HL-60/S4 treated with retinoic acid at 250 ng/mL for 4 days and 3 days (cell line): ENCODE measurements around the gene STARD5.

Source experiments
- in situ Hi-C: fragments of 300-500 bp; cut with MboI; formaldehyde crosslinking; loops from 2 replicates; pipeline ENCODE4 v1.7.0; 2022; ENCODE audit warnings: low sequenced_read_pairs

Gene STARD5

DNA sequence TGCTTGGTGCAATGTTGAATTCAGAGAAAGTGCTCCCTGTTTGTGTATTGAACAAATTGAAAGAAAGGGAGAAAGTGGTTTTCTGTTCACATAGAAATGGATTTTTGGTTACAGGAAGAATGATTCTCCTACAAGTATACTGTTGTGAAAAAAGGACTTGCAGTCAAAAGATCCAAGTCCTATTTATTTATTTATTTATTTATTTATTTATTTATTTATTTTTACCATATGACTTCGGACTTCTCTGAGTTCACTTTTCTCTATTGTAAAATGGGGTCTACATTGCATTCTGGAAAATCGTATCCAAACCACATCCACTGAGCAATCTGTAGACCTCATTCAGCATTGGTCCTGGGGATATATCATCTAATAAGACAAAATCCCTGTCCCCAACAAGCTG is 46.1 kb downstream of the STARD5 start:
- in situ Hi-C loops: no loop called here

GRCh38 chr15:81276967-81277366 is 47.0 kb downstream of the STARD5 start:
- in situ Hi-C loops: no loop called here

GRCh38 chr15:81275711-81276392 is 48.1 kb downstream of the STARD5 start:
- in situ Hi-C loops: no loop called here

DNA sequence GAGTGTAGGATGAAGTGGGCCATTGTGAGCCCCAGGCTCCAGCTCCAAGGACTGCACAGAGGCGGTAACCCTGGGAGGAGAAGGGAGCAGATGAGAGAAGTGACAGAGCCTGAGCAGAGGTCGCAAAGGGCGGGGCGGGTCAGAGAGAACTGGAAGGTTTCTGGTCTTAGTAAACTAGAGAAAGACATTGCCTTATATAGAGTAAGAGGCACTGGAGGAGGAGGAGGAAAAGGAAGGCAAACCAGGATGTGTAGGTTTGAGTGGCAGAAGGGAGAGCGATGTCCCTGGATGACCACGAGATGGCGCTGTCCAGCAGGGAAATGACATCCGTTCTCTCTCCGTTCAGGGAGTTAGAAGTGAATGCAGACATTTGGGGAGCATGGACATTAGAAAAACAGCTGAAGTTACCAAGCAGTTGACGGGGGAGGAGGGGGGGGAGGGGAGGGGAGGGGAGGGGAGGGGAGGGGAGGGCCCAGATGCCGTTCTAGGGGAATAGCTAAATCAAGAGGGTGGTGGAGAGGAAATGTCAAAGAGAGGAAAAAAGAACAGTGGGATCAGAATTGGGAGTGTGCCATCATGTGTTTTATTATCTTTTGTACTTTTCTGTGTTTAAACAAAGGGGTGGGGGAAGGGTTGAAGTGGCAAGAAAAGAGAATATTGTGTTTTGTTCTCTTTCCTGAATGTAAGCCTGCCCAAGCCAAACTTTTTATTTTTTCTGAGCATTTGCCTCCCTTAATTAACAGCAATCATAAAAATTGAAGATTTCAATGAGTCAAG is 48.8 kb downstream of the STARD5 start:
- in situ Hi-C loops: loop anchor here (25.0 kb wide), 2 partner anchors 163 to 813 kb away; no protein-coding TSS in a partner anchor

DNA sequence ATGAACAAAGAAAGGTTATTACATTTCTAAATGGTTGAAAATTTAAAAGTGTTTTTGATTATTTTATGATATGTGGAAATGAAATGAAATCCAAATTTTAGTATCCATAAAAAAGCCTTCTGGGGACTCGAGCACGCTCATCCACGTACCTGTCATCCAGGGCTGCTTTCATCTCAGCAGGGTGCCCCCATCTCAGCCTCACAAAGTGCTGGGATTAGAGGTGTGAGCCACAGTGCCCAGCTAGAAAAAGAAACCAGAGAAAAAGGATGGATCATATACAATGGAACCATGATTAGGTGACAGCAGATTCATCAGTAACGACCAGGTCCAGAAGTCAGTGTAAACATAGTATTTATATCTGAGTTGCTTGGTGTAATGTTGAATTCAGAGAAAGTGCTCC is 49.7 kb downstream of the STARD5 start:
- in situ Hi-C loops: loop anchor here (25.0 kb wide), 2 partner anchors 162 to 812 kb away; no protein-coding TSS in a partner anchor

DNA sequence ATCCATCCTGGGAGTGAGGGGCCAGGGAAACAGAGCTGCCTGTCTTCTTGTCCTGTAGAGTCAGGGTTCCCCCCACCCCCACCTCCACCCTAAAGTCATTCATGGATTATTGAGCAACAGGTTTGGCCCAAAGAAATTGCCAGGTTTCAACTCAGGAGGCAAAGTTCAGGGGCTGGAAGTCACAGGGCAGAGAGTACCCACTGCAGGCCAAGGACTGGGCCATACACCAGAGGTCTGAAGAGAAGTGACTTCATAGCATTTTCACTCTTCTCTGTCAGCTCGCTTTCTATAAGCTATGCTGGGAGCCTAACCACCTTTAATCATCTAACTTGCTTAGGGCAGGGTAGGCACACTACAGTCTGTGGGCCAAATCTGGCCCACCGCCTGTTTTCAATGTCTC is 50.1 kb downstream of the STARD5 start:
- in situ Hi-C loops: loop anchor here (25.0 kb wide), 2 partner anchors 162 to 812 kb away; no protein-coding TSS in a partner anchor

DNA sequence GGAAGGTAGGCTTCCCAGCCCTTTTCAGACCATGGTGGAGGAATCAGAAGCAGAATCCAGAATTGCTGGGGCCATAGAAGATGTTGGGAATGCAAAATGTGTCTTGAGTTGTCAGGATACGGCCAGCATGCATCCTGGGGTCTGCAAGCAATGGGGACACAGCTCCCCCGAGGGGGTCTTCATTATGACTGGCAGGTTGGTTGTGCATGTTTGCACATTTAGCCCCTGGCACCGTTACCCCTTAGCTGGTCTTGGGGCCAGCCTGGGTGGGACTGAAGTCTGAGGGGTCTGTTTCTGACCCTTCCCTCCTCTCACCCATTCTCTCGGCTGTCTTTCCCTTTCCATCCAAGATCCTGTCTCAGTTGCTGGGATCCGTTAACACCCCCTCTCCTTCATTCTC is 50.7 kb downstream of the STARD5 start:
- in situ Hi-C loops: loop anchor here (25.0 kb wide), 2 partner anchors 161 to 811 kb away; no protein-coding TSS in a partner anchor

DNA sequence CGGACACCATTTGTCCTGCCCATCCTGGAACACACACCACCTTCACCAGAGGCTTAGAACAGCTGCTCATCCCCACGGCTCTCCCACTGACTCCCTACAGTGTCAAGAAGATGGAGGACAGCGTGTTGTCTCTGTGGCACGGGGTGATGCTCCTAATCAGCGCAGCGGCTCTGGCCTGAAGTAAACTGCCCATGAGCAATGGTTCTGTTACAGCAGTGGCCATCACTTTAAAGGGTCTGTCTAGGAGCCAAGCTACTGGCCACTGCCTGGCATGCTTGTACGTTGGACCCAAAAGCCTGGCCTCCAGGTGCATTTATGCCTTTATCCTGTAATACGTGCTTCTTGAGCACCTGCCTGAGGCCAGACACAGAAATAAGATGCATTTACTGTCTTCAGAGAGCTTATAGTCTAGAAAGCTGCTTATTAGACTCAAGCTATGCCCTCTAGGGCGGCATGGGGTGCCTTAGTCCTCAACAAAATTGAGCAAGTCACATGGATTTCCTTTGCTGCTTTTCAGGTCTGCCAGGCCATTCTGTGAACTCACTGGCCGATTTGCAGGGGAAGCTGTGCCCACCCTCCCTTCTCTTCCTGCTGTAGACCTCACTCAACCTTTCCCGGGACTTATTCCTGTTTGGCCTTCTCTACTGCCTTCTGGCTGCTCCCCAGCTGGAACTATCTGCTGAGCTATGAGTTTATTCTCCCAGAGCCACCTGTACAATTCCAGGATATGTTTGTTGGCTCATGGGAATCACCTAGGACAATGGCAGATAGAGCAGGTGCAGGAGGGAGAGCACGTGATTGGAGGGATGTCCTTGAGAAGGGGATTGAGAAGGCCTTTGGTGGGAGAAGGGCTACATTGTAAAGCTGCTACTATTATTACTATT is 51.9 kb downstream of the STARD5 start:
- in situ Hi-C loops: loop anchor here (25.0 kb wide), 2 partner anchors 160 to 810 kb away; no protein-coding TSS in a partner anchor

DNA sequence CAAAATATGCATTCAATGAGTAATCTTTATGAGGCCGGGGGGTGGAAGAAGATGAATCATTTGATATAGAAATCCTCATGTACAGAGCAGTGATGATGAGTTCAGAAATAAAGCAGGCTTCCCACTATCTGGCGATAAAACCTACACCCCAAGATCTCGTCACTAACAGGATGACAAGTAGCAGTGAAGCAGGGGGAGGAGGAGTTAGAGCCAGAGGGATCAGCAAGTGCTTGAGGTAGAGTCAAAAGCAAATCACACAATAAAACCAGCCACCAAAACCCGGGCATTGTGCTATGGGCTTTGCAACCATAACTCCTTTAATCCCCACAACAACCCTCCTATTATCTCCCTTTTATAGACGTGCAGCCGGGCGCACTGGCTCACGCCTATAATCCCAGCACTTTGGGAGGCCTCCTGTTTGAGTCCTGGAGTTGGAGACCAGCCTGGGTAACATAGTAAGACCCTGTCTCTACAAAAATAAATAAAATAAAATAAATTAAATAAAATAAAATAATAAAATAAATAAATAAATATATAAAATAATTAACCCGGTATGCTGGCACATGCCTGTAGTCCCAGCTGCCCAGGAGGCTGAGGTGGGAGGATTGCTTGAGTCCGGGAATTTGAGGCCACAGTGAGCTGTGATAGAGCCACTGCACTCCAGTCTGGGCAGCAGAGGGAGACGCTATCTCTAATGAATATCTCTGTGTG is 53.0 kb downstream of the STARD5 start:
- in situ Hi-C loops: loop anchor here (25.0 kb wide), 2 partner anchors 159 to 809 kb away; no protein-coding TSS in a partner anchor

DNA sequence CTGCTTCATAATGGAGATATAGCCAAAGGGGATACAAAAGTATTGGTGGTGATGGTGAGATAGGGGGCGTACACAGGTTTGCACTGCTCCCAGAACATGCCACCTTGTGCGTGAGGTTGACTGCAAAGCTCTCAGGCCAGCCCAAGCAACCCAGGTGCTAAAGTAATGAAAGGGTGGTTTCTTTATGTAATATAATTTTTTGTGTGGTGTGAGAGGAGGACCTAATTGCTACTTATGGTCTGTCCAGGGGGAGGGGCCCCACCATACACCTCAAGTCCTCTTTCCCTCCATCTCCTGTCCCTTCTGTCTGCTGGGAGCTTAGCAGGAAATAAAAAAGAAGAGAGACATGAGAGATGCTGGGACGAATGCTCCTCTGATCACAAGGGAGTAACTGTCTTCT is 53.8 kb downstream of the STARD5 start:
- in situ Hi-C loops: loop anchor here (25.0 kb wide), 2 partner anchors 158 to 808 kb away; no protein-coding TSS in a partner anchor

GRCh38 chr15:81268881-81269601 is 54.9 kb downstream of the STARD5 start:
- in situ Hi-C loops: loop anchor here (10.0 to 25.0 kb wide), 4 partner anchors 136 to 807 kb away; no protein-coding TSS in a partner anchor

DNA sequence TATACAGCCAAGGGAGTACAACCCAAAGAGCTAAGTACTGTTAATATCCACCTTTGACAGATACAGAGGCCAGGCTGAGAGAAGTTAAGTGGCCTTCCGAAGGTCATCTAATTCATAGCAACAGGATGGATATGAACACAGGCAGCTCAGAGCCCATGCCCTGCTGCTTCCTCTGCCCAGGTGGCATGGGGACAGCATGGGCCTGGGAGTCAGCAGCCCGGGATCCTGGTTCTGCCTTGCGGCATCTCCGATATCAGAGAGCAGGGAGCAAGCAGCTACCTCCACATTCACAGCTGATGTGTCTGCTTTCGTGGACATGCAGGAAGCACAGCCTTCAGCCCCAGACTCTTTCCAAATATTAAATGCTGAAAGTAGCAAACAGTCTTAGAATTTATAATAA is 55.6 kb downstream of the STARD5 start:
- in situ Hi-C loops: loop anchor here (10.0 to 25.0 kb wide), 4 partner anchors 136 to 806 kb away; no protein-coding TSS in a partner anchor

DNA sequence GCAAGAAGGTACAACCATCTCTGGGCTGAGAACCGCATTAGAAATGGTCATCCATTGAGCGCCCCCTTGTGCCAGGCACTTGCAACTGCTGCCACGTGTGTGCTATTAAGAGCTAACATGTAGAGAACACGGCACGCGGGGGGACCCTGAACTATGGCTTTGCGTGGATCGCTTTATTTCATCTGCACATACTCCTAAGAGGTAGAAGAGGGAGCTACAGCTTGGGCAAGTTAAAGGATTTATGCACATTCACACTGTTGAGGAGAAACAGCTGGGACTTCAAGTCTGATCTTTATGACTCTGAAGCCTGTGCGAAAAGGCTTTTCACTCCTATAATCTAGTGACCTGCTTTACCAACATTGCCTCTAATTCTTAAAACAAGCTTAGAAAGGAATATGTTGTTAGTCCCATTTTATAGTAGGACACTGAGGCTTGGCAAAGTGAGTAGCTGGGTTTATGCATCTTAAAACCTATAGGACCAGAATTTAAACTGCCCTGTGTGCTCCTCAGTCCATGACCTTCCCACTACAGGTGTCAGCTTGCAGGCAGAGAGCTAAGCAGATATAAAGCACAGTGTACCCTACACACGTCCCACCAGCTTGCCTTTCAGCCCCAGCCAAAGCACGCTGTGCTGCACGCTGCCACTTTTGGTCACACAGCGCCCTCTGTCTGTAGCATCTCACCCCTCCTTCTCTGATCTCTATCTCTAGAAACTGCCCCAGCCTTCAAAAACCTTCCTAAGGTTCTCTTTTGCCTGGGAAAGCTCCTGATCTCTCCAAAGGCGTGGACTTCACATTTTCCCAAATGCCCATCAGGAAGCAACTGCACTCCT is 57.8 kb downstream of the STARD5 start:
- in situ Hi-C loops: loop anchor here (10.0 to 25.0 kb wide), 4 partner anchors 139 to 804 kb away; no protein-coding TSS in a partner anchor

GRCh38 chr15:81265256-81265943 is 58.5 kb downstream of the STARD5 start:
- in situ Hi-C loops: loop anchor here (10.0 to 25.0 kb wide), 4 partner anchors 139 to 803 kb away; no protein-coding TSS in a partner anchor

GRCh38 chr15:81264072-81264857 is 59.7 kb downstream of the STARD5 start:
- in situ Hi-C loops: loop anchor here (10.0 to 25.0 kb wide), 4 partner anchors 141 to 802 kb away; no protein-coding TSS in a partner anchor

DNA sequence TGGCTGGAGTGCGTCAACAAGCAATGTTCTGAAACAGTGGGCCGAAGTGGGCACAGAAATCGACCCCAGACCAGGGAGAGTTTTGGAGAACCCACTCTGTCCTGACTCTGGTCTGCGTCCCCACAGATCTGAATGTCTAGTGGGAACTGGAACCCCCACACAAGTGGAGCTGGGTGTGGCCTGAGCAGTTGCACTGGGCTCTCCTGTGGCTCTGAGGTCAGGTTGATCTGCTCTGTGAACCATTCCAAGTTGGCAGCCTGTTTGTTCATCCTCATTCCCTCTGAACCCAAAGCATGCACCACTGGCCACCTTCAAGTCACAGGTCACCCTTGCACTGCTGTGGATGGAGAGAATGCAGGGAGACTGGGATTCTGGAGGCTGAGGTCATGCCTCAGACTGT is 60.5 kb downstream of the STARD5 start:
- in situ Hi-C loops: loop anchor here (10.0 to 25.0 kb wide), 4 partner anchors 141 to 801 kb away; no protein-coding TSS in a partner anchor
